Left hindlimb (tissue), 1 donor: Measurements from ENCODE around the gene ZBTB16.
A peak's percentile ranks its signal among the peaks of the same experiment; 100 is the strongest.
"Not testable (repeated sequence)": the region's sequence is repeated elsewhere in the genome, so short reads cannot be mapped to it uniquely, and the experiment has no call there.

Source experiments
- DNase-seq: peaks from one replicate; pipeline ENCODE4 v3.0.0-alpha.2; 2018

Gene ZBTB16

GRCh38 chr11:114047327-114047726, 12.2 kb upstream of the ZBTB16 start:
- no peak for DNase-seq

- no peak for DNase-seq
These were observed 10.5 kb upstream of the ZBTB16 start for GRCh38 chr11:114049050-114049449.

DNA sequence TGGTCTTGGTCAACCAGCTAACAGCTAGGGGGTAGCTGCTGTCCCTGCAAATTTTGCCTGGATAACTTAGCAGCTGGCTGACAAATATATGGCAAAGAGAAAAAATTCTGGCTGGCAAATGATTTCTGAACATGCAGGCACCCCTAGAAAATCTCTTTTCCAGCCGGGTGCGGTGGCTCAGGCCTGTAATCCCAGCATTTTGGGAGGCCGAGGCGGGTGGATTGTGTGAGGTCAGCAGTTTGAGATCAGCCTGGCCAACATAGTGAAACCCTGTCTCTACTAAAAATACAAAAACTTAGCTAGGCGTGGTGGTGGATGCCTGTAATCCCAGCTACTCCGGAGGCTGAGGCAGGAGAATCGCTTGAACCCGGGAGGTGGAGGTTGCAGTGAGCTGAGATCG, 9.7 kb upstream of the ZBTB16 start:
- not testable (repeated sequence) for DNase-seq

- no peak for DNase-seq
These were observed 9.1 kb upstream of the ZBTB16 start for GRCh38 chr11:114050258-114050927.

GRCh38 chr11:114051558-114051957, 8.0 kb upstream of the ZBTB16 start:
- no peak for DNase-seq

- DNase-seq = no peak
These were observed 7.4 kb upstream of the ZBTB16 start for GRCh38 chr11:114052160-114052559.

- DNase-seq = no peak
These were observed 6.1 kb upstream of the ZBTB16 start for GRCh38 chr11:114053406-114053805.

- DNase-seq = no peak
These were observed 4.7 kb upstream of the ZBTB16 start for GRCh38 chr11:114054806-114055205.

DNA sequence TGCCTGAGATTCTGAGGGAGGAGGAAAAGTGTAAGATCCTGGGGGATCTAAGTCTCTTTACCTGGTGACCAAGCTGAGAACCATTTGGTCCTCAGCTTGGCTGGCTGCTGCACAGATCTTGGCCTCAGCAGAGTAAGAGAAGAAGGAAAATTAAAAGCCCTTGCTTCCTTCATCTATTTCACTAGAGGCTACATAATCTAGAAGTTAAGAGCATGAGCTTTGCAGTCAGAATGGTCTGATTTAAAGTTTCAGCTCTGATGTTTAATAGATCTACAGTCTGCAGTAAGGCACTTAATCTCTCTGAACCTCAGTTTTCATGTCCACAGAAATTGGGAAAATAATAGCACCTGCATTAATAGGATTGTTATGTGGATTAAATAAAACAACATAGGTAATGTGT, 3.1 kb upstream of the ZBTB16 start:
- DNase-seq = no peak

GRCh38 chr11:114057147-114057546, 2.4 kb upstream of the ZBTB16 start:
- no peak for DNase-seq

- DNase-seq = no peak
These were observed 1.9 kb upstream of the ZBTB16 start for GRCh38 chr11:114057605-114058004.

DNA sequence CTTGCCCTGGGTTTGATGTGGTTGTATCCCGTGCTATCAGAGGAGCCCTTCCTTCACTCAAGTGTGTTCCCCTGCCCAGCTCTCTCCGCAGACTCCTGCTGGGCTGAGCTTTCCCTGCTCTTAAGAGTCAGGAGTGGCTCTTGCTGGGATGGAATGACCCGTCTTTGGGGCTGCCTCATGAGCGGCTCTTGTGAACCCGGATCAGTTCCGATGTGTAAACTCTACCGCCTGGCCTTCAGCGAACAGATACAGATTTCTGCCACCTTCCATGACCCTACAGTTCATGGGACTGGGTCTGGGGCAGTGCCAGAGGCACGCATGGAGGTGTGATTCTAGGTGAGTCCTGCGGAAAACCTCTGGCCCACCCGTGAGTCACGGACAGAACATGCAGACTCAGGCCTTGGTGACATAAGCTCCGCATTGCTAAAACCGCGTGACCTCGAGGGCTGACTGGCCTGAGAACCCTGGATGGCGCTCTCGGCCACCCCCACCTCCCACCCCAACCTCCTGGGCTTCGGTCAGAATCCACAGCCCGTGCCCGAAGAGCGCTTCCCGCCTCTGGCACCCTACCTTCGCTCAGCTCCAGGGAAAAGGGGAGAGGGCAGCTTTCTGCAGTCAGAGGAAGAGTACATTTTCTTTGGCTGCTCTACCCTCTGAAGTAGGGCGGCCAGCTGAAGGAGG, 1.3 kb upstream of the ZBTB16 start:
- DNase-seq = no peak

- no peak for DNase-seq
These were observed 637 bp upstream of the ZBTB16 start for GRCh38 chr11:114058871-114059277.

- peak; percentile 54 for DNase-seq
These were observed 477 bp downstream of the ZBTB16 start for GRCh38 chr11:114059984-114060391.

- DNase-seq = peak; percentile 60
These were observed 1.0 kb downstream of the ZBTB16 start for GRCh38 chr11:114060392-114061047.

- peak; percentile 68 for DNase-seq
These were observed 1.7 kb downstream of the ZBTB16 start for GRCh38 chr11:114061048-114061680.

GRCh38 chr11:114061681-114062049, 2.2 kb downstream of the ZBTB16 start:
- DNase-seq = no peak

GRCh38 chr11:114062272-114062671, 2.8 kb downstream of the ZBTB16 start:
- DNase-seq = no peak

DNA sequence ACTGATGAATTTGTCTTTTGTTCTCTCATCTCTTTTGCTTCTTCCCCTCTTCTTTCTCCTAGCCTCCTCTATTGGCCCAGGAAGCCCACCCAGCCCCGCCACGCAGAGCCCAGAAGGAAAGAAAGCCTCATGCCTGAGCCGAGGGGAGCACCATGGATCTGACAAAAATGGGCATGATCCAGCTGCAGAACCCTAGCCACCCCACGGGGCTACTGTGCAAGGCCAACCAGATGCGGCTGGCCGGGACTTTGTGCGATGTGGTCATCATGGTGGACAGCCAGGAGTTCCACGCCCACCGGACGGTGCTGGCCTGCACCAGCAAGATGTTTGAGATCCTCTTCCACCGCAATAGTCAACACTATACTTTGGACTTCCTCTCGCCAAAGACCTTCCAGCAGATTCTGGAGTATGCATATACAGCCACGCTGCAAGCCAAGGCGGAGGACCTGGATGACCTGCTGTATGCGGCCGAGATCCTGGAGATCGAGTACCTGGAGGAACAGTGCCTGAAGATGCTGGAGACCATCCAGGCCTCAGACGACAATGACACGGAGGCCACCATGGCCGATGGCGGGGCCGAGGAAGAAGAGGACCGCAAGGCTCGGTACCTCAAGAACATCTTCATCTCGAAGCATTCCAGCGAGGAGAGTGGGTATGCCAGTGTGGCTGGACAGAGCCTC, 3.8 kb downstream of the ZBTB16 start:
- DNase-seq = no peak

DNA sequence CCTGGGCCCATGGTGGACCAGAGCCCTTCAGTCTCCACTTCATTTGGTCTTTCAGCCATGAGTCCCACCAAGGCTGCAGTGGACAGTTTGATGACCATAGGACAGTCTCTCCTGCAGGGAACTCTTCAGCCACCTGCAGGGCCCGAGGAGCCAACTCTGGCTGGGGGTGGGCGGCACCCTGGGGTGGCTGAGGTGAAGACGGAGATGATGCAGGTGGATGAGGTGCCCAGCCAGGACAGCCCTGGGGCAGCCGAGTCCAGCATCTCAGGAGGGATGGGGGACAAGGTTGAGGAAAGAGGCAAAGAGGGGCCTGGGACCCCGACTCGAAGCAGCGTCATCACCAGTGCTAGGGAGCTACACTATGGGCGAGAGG, 4.3 kb downstream of the ZBTB16 start:
- no peak for DNase-seq

- no peak for DNase-seq
These were observed 4.7 kb downstream of the ZBTB16 start for GRCh38 chr11:114064216-114064615.

DNA sequence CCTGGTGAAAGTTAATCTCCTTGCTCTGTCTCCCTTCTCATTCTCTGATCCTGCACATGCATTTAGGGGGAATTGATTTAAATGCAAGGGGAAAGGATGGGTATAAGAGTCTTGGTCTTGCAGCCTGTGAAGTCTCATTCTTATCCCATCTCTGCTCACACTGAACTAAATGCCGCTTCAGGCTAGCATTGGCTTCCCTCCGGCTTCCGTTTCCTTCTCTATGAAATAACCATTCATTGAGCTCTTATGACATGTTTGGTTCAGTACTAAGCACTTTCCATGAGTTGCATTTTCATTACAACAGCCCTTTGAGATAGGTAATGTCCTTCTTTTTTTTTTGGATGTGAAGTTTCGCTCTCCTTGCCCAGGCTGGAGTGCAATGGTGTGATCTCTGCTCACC, 5.6 kb downstream of the ZBTB16 start:
- DNase-seq = no peak

DNA sequence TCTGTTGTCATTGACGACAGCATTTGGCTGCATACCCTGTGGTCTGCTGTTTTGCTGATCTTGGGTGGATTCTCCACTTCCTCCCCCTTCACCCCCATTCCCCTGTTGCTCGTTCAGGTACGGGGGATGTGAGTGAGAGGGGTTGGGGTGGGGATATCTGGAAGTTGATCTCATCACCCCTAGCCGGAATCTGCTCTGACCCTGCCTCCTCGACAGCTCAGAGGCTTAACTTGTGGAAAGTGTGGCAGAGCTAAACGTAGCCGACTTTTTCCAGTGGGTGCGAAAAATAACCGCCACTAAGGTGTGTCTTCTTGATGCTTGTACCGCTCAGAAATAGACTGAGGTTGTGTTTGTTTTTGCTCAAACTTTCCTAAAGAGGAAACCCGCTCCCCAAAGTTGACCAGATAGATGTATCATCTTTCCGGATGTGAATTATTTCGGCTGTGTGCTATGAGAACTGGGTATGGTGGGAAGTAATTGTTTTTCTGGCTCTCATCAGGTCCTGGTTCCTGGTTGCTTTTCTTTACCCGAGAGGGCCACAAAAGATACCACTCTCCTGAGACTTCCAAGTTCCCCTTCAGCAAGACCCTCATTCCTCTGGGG, 6.6 kb downstream of the ZBTB16 start:
- DNase-seq = no peak
